Stimulated activated CD8-positive, alpha-beta memory T cell treated with anti-CD3 and anti-CD28 coated beads, Interleukin-15, amount 100 ng/mL, for 48 hours (primary cell): ENCODE results near the gene WWC1.
"Not testable (repeated sequence)": the region's sequence is repeated elsewhere in the genome, so short reads cannot be mapped to it uniquely, and the experiment has no call there.

Experiments
- DNase-seq, 2 donors: peaks; one replicate each; pipeline ENCODE4 v3.0.0-alpha.2; 2020; ENCODE audit warnings: low read depth in 2 of 2

WWC1 gene

DNA sequence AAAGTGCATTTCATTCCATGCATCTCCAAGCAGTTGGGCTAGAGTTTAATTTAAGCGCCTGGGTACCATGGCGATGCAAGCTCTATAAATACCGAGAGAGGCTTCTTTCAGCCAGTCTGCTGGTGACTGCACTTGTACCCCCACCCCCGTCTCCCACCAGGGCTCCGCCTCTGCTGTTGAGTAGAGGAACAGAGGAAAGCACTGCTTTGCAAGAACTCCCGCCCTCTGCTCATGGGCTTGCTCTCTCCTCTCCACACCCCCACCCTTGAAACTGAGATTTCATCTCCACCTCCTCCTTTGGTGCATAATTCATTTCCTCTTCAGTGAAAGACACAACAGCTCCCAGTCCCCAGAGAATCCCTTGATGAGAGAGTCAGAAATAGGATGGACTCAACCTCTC, 5.1 kb upstream of the WWC1 start:
- DNase-seq: no peak

DNA sequence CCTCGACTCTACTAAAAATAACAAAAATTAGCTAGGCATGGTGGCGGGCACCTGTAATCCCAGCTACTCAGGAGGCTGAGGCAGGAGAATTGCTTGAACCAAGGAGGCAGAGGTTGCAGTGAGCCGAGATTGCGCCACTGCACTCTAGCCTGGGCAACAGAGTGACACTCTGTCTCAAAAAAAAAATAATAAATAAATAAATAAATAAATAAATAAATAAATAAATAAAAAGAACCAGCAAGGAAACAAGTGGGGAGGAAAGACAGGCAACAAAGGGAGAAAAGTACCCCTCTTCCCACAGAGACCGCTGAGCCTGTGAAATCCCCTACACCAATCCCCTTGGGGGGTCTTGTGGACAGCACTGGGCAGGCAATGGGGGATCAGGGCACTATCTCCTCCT, 4.6 kb upstream of the WWC1 start:
- DNase-seq: not testable (repeated sequence)

DNA sequence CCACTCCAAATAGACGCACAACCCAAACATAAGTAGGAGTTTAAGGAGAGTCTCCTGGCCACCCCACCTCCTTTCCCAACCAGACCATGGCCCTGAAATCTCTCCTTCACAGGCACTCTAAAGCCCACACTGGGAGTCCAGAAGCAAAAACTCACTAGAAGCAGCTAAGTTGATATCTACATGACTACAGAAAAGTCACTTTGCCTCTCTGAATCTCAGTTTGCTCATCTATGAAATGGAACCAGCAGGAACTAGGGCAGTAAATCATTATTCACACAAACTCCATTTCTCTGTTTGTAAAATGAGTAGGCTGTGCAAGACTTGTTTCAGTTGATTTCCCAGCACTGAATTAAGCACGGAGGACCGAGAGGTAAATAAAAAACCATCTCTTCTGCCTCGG, 4.1 kb upstream of the WWC1 start:
- no peak for DNase-seq

DNA sequence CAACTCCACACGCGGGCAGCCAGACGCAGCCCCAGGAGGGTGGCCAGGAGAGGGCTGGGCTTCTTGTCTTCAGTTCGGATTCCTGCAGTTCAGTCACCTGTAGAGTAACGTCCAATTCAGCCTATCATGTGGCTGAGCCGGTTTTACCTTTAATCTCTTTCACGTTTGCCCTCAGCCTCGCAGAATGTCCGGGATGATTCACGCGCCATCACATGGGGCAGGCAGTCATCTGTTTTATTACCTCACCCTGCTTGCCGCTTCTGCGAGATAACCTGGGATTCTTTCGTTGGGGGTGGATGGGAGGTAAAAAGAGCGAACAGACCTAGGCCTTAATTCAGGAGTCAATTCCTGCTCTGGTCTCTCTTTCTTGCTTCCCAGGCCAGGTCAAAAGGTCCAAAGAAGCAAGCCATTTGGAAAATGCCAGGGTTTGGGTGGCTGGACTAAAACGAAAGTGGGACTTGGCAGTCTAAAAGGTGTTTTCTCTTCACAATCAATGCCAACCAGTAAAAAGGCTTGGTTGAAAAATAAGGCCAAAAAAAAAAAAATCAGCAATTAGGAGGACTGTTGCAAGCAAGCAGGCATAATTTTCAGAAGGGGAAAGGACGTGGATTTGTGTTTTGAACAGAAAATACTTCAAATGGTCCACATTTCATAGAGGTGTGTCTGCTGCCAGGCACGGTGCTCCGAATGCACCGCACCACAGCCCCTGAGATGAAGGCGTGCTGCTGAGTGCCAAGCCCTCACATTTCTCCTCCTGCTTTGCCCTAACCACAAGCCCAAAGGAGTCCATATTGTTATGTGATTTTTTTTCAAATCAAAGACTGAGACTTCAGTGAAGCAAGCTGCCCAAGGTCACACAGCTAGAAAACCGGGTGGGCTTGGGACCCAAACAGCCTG, 2.8 kb upstream of the WWC1 start:
- DNase-seq: no peak

DNA sequence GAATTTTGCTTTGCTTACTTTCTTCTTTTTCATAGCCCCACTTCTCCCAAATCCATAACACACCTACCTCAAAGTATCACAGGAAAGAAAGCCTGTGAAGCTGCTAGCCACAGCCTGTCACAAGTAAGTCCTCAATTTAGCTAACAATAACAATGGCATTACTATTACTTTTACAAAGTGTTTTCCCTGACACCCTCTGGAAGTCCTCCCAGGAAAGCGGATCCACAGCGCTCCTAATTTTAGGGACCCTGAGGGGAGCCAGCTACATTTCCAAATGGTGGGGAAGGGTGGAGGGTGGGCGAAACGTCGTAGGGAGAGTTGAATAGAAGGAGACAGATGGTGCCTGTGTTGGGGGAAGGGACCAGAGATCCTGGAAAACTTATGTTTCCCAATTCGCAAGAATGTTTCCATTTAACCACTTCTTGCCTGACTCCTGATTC, 523 bp upstream of the WWC1 start:
- DNase-seq: no peak

DNA sequence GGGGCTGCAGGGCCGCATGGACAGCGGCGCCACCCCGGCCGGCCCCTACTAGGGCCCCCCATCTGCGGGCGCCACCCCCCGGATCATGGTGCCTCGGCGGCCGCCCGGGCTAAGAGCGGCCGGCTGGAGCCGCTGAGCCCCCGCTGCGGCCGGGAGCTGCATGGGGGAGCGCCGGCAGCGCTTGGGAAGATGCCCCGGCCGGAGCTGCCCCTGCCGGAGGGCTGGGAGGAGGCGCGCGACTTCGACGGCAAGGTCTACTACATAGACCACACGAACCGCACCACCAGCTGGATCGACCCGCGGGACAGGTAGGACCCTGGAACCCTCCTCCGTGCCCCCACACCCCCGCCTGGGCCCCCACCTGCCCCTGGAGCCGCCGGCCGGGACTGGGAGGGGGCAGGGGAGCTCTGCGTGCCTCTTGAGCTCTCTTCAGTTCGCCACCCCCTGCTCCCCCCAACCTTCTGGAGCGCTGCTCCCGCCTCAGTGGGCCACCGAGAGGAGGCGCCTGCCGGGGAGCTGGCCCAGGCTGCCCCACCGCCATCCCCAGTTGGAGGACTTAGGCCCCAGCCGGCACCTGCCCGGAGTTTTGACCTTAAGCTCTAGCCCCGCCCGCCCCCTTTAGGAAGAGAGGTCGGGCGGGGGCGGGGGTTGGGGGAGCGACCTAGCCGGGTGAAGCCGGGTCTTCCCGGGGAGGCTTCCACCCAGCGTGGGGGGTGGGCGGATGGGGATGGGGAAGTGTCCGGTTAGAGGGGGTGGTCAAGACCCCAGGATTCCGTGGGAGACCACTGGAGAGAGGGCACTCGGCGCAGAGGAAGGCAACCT, 730 bp downstream of the WWC1 start:
- DNase-seq: no peak

DNA sequence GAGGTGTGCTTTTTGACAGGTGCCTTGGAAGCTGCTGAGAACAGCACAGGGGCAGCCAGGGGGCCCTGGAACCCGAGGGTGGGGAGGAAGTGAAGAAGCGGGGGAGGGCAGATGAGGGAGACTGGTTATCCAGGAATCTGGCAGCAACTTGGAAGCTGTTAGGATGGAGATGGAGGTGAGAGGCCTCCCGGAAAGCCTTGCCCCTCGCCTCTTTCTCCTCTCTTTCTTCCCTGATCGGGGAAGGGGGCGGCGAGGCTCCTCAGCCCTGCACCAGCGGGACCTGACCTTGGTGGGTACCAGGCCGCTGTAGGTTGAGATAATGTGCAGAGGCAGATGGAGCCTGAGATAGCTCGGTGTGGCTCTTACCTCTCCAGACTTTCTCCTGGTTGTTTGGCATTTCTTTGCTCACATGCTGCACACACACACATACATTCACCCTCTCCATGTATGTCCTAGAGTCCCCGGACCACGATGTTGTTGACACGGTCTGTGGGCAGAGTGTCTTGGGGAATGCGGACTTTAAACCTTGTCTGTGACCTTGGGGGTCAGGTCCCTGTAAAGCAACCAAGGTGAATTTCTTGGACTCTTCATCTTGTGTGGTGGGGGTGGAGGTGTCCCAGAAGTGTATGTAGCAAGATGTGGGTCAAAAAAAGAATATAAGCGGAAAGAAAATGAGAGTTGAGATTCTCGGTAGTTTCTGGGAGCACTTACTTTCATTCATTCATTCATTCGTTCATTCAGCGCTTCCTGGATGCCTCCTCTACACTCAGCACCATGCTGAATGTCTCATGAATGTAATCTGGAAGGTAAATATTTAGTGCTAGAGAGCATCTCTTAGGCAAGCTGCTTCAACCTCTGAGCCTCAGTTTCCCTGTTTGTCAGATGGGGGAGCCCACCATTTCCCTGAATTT, 1.6 kb downstream of the WWC1 start:
- DNase-seq: no peak

DNA sequence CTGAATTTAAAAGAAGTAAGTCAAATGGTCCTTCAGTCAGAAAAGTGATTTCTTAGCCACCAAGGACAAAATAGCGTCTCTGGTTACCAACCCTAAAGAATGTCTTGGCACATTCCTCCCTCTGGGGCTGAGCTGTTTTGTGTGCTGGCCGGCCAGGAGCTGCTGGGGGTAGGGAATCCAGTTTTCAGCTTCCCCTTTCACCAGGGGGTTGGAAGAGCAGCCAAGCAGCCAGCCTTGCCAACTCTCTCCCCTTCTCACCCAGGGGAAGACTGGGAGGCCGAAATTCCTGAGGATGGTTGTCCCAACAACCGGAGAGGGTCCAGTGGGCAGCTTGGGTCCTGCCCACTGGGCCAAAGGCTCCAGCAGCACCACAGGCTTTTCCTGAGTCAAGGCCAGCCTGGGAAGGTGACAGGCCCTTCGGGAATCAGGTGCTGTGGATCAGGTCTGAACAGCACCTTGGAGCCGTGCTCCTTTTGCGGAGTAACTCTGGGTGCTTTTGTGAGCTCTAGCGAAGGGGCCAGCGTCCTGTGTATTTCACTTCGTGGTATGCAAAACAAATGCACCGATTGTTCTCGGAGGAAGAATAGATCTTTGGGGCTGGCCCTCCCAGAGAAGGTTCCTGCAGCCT, 4.2 kb downstream of the WWC1 start:
- no peak for DNase-seq

DNA sequence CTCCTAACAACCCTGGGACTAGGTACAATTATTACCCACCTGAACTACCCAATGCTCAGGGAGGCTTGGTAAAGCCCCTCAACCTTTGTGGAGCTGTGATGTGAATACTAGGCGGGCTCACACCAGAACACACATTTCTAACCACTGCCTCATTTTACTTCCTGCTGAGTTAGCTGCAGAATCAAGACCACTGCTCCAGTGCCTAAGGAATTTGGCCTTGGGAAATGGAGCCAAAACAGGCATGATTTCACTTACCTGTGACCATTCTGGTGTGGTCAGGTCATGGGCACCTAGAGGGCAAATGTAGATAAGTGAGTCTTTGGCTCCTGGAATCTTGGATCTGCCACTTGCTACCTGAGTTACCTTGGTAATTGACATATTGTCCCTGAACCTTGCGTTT, 5.2 kb downstream of the WWC1 start:
- DNase-seq: no peak

DNA sequence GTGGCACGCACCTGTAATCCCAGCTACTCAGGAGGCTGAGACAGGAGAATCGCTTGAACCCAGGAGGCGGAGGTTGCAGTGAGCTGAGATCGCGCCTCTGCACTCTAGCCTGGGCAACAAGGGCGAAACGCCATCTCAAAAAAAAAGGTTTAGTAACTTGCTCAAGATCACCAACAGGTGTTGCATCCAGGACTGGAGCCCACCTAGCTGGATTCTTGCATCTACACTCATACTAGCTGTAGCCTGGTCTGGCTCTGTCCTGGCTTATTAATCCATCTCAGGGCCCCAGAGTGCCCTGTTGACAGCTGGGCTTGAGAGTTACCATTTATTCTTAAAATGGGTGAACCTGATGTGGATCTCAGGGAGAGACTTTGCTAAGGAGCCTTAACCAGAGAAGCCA, 7.5 kb downstream of the WWC1 start:
- DNase-seq: no peak

DNA sequence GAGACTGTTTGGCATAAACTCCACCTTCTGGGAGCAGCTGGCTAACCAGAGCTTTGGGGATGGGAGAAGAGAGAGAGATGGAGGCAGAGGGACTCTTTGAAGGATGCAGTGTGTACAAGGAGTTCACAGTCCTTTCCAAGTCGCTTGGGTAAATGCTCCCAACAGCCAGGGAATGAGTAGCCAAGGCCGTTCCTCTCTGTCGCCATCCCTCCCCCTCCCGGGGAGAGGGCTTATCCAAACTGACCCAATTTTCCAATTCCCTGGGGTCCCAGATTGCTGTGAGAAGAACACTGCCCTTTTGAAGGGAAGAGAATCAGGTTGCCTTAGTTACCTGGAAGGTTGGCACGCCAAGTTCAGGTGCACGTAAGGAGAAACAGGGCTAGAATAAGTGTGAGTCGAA, 7.9 kb downstream of the WWC1 start:
- DNase-seq: no peak

DNA sequence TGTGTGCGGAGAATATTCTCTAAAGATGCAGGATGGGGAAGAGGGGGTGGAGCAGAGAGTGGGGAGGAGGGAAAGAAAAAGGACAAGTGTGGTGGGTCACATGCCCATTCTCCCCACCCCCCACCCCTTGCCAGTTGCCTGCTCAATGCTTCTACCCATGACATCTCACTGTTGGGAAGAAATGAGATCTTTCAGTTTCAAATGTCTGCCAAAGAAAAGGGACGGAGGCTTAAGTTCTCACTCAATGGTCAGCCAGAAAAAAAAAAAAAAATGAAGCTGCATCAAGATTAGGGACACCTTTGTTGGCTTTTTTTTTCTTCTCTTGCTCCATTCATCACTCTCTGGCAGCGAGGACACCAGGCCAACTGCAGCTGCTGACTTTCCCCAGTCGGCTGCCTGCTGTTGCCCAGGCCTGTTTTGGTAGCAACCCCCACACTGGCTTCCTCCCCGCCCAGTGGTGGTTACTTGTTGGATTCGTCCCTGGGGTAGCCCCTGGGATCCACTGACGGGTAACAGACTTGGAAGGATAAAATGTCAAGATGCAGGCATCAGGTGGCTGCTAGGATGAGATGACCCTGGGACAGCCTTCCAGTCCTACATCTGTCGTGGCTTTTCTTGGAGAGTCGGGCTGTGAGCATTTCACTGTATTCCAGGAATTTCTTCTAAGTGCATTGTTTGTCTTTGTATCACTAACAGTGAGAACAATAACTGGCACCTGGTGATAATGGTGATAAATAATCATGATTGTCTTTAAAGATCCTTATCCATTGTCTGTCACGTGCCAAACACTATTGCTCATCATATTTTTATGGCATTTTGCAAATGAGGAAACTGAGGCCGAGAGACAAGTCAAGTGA, 9.1 kb downstream of the WWC1 start:
- no peak for DNase-seq

DNA sequence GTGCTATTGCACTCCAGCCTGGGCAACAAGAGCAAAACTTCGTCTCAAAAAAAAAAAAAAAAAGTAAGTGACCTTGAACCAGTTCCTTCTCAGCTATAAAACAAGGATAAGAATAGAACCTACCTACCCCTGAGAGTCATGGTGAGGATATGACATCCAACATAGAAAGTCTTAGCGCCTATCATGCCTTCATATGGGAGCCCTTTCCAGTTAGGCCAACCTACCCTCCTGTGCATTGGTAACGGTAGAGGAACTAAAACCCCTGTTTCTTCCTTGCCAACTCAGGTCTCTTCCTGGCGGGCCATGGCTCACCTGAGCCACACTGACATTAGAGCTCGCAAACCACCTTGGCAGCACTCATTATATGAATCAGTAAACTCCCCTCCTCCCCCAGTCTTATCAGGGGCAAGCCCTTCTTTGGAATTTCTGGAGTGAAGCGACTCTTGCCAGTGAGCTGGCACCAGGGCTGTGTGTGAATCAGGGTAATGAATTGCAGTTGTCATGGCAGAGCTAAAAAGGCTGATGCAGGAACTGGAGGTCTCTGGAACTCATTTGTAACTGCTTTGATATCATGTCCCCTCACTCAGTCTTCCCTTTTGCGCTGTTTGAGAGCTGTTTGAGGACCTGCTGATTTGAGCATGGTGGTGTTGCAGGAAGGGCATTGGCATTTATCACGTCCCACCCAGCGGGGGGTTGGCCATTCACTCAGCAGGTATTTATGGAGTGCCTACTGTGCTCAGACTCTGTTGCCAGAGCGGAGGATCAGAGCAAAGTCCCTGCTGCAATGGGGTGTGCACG, 10.3 kb downstream of the WWC1 start:
- DNase-seq: no peak

DNA sequence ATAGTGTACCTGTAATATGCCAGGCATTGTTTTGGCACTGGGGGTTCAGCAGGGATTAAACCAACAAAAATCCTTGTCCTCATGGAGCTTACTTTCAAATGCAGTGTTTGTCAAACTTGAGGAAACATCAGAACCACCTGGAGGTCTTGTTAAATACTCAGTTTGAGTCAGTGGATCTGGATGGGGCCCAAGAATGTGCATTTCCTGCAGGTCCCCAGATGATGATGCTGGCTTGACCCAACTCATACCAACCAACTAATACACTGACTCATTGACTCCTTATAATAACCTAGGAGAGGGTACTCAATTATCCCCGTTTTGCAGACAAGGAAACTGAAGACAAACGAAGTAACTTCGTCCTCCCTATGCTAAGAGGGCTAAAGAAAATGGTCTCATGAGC, 11.3 kb downstream of the WWC1 start:
- DNase-seq: no peak

DNA sequence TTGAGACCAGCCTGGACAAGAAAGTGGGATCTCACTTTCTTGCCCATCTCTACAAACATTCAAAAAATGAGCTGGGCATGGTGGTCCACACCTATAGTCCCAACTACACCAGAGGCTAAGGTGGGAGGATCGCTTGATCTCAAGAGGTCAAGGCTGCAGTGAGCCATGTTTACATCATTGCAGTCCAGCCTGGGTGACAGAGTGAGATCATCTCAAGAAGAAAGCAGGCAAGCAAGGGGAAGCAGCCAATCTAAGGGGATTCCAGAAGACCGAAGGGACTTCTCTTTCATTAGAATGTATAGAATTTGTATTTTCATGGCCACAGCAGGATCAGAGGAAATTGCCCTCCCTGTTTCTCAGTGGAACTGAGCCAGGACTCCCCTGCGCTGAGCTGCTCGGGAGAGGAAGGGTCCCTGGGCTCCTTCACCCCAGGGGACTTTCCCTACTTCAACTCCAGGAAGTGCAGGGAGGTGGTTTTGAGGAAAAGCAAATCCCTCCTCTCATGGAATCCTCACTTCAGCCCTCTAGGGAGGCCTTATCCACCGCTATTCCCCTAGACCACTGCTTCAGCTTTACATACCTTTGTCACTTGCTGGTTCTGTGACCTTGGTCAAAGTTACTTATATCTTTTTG, 12.1 kb downstream of the WWC1 start:
- DNase-seq: no peak

DNA sequence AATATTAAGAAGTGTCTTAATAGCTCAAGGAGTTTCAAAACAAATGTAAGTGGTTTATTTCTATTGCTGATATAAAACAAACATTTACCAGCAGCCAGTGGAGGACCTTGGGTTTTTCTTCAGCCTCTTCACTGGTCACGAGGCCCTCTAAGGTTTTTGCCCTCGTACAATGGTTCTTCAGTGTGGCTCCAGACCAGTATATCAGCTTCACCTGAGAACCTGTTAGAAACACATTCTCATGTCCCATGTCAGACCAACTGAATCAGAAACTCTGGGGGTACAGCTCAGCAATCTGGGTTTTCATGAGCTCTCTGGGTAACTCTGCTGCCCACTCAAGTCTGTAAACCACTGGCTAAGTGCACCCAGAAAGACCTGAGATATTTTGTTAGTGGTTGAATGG, 12.9 kb downstream of the WWC1 start:
- DNase-seq: no peak

DNA sequence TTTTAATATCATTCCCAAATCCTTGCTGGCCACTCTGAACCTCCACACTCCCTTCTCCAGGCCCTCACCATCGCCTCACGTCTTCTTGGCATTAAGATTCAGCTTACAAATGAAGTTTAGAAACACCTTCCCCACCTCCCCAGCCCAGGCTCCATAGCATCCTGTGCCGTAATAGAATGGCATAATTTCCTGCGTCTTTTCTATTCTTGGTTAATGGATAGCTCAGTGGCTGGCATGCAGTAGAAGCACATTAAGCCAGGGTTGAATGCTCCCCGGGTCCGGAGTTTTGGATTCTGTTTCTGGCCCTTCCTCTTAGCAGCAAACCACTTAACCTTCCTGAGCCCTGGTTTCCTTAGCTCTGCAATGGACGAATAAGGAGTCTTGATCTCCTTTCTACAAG, 13.8 kb downstream of the WWC1 start:
- DNase-seq: no peak

DNA sequence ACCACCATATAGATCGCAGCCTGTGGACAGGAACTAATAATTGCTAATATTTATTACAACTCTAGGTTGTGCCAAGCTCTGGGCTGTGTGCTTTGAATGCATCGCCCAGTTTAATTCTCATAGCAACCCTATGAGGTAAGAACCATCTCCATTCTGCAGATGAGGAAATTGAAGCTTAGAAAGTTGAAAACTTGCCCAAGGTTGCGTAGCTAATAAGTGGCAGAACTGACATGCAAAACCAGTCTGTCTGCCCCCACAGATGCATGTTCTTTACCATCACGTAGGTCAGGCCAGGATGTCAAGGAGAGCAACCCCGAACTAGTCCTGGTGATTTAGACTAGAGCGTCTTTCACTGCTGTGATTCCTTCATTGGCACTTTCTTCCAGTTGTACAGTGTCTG, 15.6 kb downstream of the WWC1 start:
- no peak for DNase-seq

DNA sequence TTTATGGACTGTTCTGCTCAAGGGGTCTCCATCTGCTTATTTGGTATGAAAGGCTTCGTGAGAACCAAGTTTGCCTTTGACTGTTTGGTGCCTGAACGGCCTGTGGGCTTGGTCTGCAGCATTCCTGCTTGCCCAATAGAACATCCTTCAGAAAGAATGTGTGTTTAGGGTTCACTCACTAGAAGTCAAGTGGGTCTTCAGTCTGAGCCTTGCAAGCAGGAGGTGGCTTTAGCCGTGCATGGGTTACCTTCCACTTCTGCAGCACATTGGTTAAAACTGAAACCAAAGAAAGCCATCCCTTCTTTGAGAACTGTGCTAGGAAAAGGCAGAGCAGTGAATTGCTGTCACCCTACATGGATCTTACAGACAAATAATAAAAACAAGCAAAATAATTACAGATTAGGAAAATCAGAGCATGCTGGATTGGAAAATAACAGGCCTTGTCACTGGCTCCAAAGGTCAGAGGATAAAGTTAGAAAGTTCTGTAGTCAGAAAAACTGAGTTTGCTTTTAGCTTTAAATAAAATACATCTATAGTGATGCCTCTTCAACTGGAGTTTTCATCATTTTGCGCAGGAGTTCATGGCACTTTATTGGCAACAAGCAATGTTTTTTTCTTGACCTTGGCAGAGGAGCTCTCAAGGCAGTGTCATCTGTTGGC, 16.6 kb downstream of the WWC1 start:
- DNase-seq: no peak
